NB4 (cell line): ENCODE results near the gene CUL1.

Experiments used
- DNase-seq: peaks from one replicate; pipeline ENCODE4 v3.0.0; 2010; ENCODE audit warnings: low read depth
- H3K4me3 ChIP-seq: one replicate; pipeline ENCODE4 v1.5.1; 2011; ENCODE audit warnings: mild to moderate bottlenecking, low read depth, low read length, moderate library complexity
- MYC ChIP-seq: IDR thresholded peaks from 2 replicates; pipeline ENCODE4 v1.6.1; 2011; ENCODE audit warnings: low read depth, low read length
- POLR2A ChIP-seq: IDR thresholded peaks from 2 replicates; pipeline ENCODE4 v1.6.1; 2011; ENCODE audit warnings: mild to moderate bottlenecking; ENCODE audit not compliant: insufficient read length; ENCODE audit errors: extremely low read depth
- TF ChIP-seq, protein P1 (sequence below): IDR thresholded peaks from 2 replicates; pipeline ENCODE4 v1.6.1; 2011; ENCODE audit warnings: low read depth, low read length
- TF ChIP-seq, protein P2 (sequence below): IDR thresholded peaks from one replicate; pipeline ENCODE4 v1.5.1; 2012; ENCODE audit warnings: low read depth, low read length

The CUL1 gene

DNA sequence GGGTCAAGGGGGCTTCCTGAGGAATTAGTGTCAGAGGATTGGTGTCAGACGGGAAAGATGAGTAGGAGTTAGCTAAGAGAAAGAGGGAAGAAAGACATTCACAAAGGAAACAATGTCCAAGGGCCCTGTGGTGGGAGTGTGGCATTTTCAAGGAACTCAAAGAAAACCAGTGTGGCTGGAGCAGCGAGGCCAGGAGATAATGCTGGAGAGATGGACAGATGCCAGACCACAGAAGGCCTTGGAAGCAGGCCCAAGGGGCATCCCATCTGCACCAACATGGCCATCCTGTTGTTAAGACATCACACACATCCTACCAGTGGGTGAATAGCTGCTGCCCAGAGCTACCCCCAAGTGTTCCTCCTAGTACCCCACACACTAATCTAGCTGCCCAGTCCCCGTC is 36.1 kb upstream of the CUL1 start:
- TF ChIP-seq MYC (no peak), POLR2A (no peak)
- TF ChIP-seq, protein P1, sequence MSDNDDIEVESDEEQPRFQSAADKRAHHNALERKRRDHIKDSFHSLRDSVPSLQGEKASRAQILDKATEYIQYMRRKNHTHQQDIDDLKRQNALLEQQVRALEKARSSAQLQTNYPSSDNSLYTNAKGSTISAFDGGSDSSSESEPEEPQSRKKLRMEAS: no peak
- TF ChIP-seq, protein P2, sequence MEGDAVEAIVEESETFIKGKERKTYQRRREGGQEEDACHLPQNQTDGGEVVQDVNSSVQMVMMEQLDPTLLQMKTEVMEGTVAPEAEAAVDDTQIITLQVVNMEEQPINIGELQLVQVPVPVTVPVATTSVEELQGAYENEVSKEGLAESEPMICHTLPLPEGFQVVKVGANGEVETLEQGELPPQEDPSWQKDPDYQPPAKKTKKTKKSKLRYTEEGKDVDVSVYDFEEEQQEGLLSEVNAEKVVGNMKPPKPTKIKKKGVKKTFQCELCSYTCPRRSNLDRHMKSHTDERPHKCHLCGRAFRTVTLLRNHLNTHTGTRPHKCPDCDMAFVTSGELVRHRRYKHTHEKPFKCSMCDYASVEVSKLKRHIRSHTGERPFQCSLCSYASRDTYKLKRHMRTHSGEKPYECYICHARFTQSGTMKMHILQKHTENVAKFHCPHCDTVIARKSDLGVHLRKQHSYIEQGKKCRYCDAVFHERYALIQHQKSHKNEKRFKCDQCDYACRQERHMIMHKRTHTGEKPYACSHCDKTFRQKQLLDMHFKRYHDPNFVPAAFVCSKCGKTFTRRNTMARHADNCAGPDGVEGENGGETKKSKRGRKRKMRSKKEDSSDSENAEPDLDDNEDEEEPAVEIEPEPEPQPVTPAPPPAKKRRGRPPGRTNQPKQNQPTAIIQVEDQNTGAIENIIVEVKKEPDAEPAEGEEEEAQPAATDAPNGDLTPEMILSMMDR: no peak
- no peak for DNase-seq

DNA sequence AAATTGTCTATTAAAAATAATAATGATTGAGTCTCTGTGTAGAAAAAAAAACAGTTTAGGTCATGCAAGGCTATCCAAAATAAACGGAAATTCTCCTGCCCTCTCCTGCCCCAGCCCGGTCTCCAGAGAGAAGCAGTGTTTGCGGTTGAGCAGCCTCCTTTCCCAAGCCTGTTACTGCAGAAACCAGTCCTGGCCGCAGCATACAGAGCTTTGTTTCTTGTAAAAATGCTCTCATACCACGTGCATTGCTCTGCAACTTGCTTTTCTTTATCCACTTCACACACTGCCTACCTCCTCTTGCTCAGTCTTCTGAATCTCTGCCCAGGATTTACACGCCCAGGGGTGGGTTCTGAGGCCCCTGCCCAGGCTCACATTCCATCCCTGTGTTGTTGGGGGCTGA is 34.4 kb upstream of the CUL1 start:
- TF ChIP-seq, protein P1: peak; percentile 37; the same call in 1 of the 2 replicates
- TF ChIP-seq POLR2A: no peak
- DNase-seq: peak; percentile 38
- no peak overlapping the region for H3K4me3 ChIP-seq

More for the DNA sequence above, 36.1 kb upstream of the CUL1 start:
- no peak overlapping the region for H3K4me3 ChIP-seq

DNA sequence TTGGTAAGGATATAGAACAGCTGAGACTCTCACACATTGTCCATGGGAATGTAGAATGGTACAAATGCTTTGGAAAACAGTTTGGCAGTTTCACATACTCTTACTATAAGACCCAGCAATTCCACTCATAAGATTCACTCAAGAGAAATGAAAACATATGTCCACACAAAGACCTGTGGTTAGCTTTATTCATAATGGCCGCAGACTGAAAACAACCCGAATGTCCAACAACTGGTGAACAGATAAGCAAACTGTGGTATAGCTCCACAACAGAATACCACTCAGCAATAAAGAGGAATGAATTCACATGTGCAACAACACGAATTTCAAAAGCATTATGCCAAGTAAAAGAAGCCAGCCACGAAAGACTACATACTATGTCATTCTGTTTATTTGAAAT is 33.5 kb upstream of the CUL1 start:
- no peak for DNase-seq

DNA sequence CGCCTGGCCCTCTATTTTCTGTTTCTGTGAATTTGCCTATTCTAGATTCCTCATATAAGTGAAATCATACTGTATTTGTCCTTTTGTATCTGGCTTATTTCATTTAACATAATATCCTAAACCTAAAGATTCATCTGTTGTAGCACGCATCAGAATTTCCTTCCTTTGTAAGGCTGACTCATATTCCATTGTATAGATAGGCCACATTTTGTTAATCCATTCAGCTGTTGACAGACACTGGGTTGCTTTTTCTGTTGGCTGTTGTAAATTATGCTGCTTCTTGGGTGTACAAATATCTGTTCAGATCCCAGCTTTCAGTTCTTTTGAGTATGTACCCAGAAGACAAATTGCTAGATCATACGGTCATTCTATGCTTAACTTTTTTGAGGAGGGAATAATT is 28.8 kb upstream of the CUL1 start:
- no peak for DNase-seq
- no peak overlapping the region for H3K4me3 ChIP-seq
- TF ChIP-seq, protein P1: no peak
- TF ChIP-seq, protein P2: no peak
- TF ChIP-seq POLR2A (no peak), MYC (no peak)

More for the DNA sequence above, 33.5 kb upstream of the CUL1 start:
- TF ChIP-seq, protein P2: no peak
- TF ChIP-seq, protein P1: no peak
- TF ChIP-seq MYC (no peak), POLR2A (no peak)
- H3K4me3 ChIP-seq: no peak overlapping the region

DNA sequence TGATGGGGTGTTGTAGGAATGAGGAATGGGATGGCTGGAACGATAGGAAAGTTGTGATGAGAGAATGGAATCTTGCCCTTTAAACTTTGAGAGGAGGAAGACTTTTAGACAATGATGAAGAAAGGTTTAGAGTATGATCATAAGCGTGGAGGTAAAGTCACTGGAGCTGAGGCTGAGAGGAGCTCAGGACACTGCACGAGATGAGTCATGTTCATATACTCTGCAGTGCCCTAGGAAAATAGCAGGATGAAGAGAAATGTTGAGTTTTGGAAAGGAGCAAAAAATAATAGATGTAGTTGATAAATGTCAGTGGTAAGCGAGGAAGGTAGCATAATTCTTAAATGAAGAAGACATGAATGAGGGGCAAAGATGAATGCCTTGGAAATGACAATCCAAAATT is 28.3 kb upstream of the CUL1 start:
- DNase-seq: no peak

DNA sequence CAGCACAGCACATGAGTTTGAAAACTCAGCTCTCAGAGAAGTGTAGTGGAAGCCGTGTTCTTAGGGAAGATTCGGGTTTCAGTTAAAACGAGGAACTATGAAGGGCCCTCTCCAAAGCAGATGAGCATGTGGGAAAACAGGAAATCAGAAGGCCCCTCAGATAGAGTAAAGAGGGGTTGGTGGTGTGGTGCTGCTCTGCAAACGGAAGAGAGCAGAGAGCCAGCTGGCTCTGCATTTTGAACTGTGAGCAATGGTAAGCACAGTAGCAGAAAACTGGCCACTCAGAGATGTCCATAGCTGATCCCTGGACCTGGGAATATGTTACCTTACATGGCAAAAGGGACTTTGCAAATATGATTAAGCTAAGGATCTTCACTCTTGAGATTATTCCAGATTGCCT is 27.9 kb upstream of the CUL1 start:
- no peak overlapping the region for H3K4me3 ChIP-seq
- peak; percentile 51 for DNase-seq
- TF ChIP-seq, protein P2: no peak
- TF ChIP-seq, protein P1: no peak
- TF ChIP-seq MYC: no peak
- TF ChIP-seq POLR2A: no peak

More for the DNA sequence above, 28.3 kb upstream of the CUL1 start:
- no peak for TF ChIP-seq MYC
- TF ChIP-seq, protein P2: no peak
- TF ChIP-seq POLR2A: no peak
- TF ChIP-seq, protein P1: no peak
- H3K4me3 ChIP-seq: no peak overlapping the region
